Neural cell (in vitro differentiated cells): ENCODE results near the gene CCDC61. TPM values are rescaled to one million over a fixed set of nuclear protein-coding genes. Genes with fewer than 3 reads are reported as not detected.

ENCODE experiments used
- H2AFZ ChIP-seq: fragments of 200-600, 300-800 bp; sonication (generic), shearing (Covaris generic); 2 replicates; pipeline ENCODE4 v1.6.0; 2014; ENCODE audit warnings: low read depth, mild to moderate bottlenecking, antibody characterized with exemption, low read length, moderate library complexity
- H3F3A ChIP-seq: fragments of 200-600 bp; shearing (Covaris generic); 2 replicates; pipeline ENCODE4 v1.6.1; 2016; ENCODE audit warnings: mild to moderate bottlenecking, moderate library complexity, mixed read lengths, antibody characterized with exemption, low read length; ENCODE audit not compliant: insufficient read depth, poor library complexity, severe bottlenecking
- H3K27ac ChIP-seq: fragments of 200-600, 300-800 bp; sonication (generic), shearing (Covaris generic); 2 replicates; pipeline ENCODE4 v1.5.1; 2014; ENCODE audit warnings: mild to moderate bottlenecking, low read length, moderate library complexity
- H3K27me3 ChIP-seq: fragments of 300-800, 200-600 bp; sonication (generic), shearing (Covaris generic); 2 replicates; pipeline ENCODE4 v1.6.0; 2014; ENCODE audit warnings: mild to moderate bottlenecking, low read depth, low read length, moderate library complexity; ENCODE audit not compliant: insufficient read depth
- H3K36me3 ChIP-seq: fragments of 300-800, 200-600 bp; sonication (generic), shearing (Covaris generic); 2 replicates; pipeline ENCODE4 v1.5.1; 2014; ENCODE audit warnings: mild to moderate bottlenecking, antibody characterized with exemption, low read length, moderate library complexity; ENCODE audit not compliant: insufficient read depth
- H3K4me2 ChIP-seq: fragments of 300-800, 200-600 bp; sonication (generic), shearing (Covaris generic); 2 replicates; pipeline ENCODE4 v1.6.0; 2014; ENCODE audit warnings: mild to moderate bottlenecking, low read length
- H3K4me3 ChIP-seq: fragments of 300-800, 200-600 bp; sonication (generic), shearing (Covaris generic); 2 replicates; pipeline ENCODE4 v1.5.1; 2014; ENCODE audit warnings: mild to moderate bottlenecking, low read length, moderate library complexity
- H3K79me2 ChIP-seq: fragments of 200-600 bp; shearing (Covaris generic); replicated peaks from 2 replicates; pipeline ENCODE4 v1.6.0; 2014; ENCODE audit warnings: mild to moderate bottlenecking, low read length, moderate library complexity; ENCODE audit not compliant: insufficient read depth
- H3K9ac ChIP-seq: fragments of 300-800, 200-600 bp; sonication (generic), shearing (Covaris generic); 2 replicates; pipeline ENCODE4 v1.6.1; 2016; ENCODE audit warnings: mild to moderate bottlenecking, low read length, mixed read lengths
- H3K9me2 ChIP-seq: fragments of 200-600 bp; shearing (Covaris generic); 2 replicates; pipeline ENCODE4 v1.6.1; 2016; ENCODE audit warnings: mild to moderate bottlenecking, low read length, mixed read lengths; ENCODE audit not compliant: insufficient read depth
- H3K9me3 ChIP-seq: fragments of 200-600, 300-800 bp; sonication (generic), shearing (Covaris generic); 2 replicates; pipeline ENCODE4 v1.6.1; 2016; ENCODE audit warnings: mild to moderate bottlenecking, mixed run types, low read length, moderate library complexity, mixed read lengths
- H4K20me1 ChIP-seq: fragments of 200-600 bp; shearing (Covaris generic); 2 replicates; pipeline ENCODE4 v1.6.1; 2016; ENCODE audit warnings: mild to moderate bottlenecking, mixed run types; ENCODE audit not compliant: insufficient read depth
- EP300 ChIP-seq: fragments of 450-650 bp; conservative IDR thresholded peaks from 2 replicates; pipeline ENCODE4 v1.6.1; 2014; ENCODE audit warnings: antibody characterized with exemption, mild to moderate bottlenecking, moderate library complexity; ENCODE audit not compliant: poor library complexity, severe bottlenecking
- EZH2 ChIP-seq: fragments of 200-600, 300-800 bp; shearing (Covaris generic), sonication (generic); IDR thresholded peaks from 2 replicates; pipeline ENCODE4 v1.6.1; 2014; ENCODE audit warnings: antibody characterized with exemption, low read length, borderline replicate concordance, mild to moderate bottlenecking; ENCODE audit not compliant: insufficient read depth, poor library complexity, severe bottlenecking
- MXI1 ChIP-seq: fragments of 450-650 bp; conservative IDR thresholded peaks from 2 replicates; pipeline ENCODE4 v1.6.1; 2014; ENCODE audit warnings: antibody characterized with exemption, mild to moderate bottlenecking; ENCODE audit not compliant: poor library complexity, severe bottlenecking
- POLR2AphosphoS5 ChIP-seq: IDR thresholded peaks from 2 replicates; pipeline ENCODE4 v1.6.1; 2012
- RAD21 ChIP-seq: fragments of 450-650 bp; conservative IDR thresholded peaks from 2 replicates; pipeline ENCODE4 v1.6.1; 2014; ENCODE audit warnings: antibody characterized with exemption, mild to moderate bottlenecking, moderate library complexity
- REST ChIP-seq: IDR thresholded peaks from 2 replicates; pipeline ENCODE4 v1.6.1; 2012; ENCODE audit warnings: borderline replicate concordance
- SMC3 ChIP-seq: fragments of 450-650 bp; conservative IDR thresholded peaks from 2 replicates; pipeline ENCODE4 v1.6.1; 2014; ENCODE audit warnings: antibody characterized with exemption, mild to moderate bottlenecking, moderate library complexity; ENCODE audit not compliant: poor library complexity
- TAF1 ChIP-seq: IDR thresholded peaks from 2 replicates; pipeline ENCODE4 v1.6.1; 2012; ENCODE audit warnings: low read depth
- polyA plus RNA-seq: library from polyadenylated mRNA; depleted of rRNA; stranded (reverse); fragments of >200 nt; gene quantifications from 2 replicates; pipeline ENCODE4 v1.2.3, GENCODE V29; 2014

Gene CCDC61
- polyA plus RNA-seq, 1 donor from 2014 or later, result 0.82 TPM

DNA sequence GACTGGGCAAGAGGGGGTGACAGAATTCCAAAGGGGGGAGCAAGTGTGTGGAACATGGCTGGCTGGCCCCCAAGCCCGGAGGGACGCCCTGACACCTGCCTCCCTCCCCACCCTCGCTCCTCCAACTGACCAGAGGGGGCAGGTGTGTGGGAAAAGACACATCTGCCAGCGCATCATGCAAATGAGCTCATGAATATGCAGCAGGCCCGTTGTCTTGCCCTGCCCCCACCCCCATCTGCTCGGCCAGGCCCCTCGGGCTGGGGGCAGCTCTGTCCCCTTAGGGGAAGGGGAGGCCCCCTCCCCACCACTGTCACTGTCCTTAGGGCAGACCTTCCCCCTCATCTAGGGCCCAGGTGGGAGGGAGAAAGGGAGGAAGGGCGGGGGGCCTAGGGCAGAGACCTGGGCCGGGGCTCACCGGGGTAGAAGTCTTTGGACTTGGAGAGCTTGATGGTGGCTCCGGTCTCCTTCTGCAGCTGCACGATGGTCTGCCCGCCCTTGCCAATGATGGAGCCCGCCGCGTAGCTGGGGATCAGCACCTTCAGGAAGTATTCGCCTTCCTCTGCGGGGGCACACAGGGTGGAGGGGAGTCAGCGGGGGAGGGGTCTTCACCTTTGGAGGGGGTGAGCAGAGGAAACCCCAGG lies 34.6 kb upstream of the CCDC61 start:
- peak overlapping the region; percentile 25 for H3K27ac ChIP-seq
- H3K4me2 ChIP-seq, result no peak overlapping the region
- H3F3A ChIP-seq, result no peaks in the 10 kb centered on the region
- no peak for TF ChIP-seq TAF1
- peak; percentile 37 for TF ChIP-seq POLR2AphosphoS5
- H2AFZ ChIP-seq, result no peak overlapping the region
- peak overlapping the region; percentile 11 for H3K9ac ChIP-seq
- no peaks in the 10 kb centered on the region for H3K9me2 ChIP-seq
- no peaks in the 10 kb centered on the region for H3K9me3 ChIP-seq
- peak overlapping the region; percentile 42 for H3K4me3 ChIP-seq
- no peaks in the 10 kb centered on the region for H3K36me3 ChIP-seq
- peaks cover 18% of the 10 kb centered on the region for H3K79me2 ChIP-seq
- H3K27me3 ChIP-seq, result no peaks in the 10 kb centered on the region
- H4K20me1 ChIP-seq, result no peaks in the 10 kb centered on the region

DNA sequence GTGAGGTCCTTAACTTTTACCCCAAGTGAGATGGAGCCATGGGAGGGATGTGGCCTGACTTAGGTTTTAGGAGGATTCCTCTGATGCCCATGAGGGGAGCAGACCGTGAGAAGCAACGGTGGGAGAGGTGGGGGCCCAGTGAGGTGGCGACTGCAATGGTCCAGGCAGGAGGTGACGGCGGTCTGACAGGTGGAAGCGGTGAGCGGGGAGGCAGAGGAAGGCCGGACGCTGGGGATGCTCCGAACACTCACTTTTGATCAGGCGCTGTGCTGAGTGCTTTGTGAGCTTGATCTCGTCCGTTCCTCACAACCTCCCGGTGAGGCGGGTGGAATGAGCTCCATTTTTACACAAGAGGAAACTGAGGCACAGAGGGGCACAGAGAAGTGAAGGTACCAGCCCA lies 33.2 kb upstream of the CCDC61 start:
- Histone ChIP-seq H2AFZ (no peak overlapping the region), H3F3A (no peaks in the 10 kb centered on the region), H3K79me2 (peaks cover 21% of the 10 kb centered on the region), H3K36me3 (no peaks in the 10 kb centered on the region), H3K27ac (no peak overlapping the region), H3K4me3 (no peak overlapping the region), H3K9me3 (no peaks in the 10 kb centered on the region), H4K20me1 (no peaks in the 10 kb centered on the region), H3K9me2 (no peaks in the 10 kb centered on the region), H3K9ac (no peak overlapping the region), H3K27me3 (no peaks in the 10 kb centered on the region), H3K4me2 (no peak overlapping the region)
- no peak for TF ChIP-seq MXI1

- Histone ChIP-seq H3K36me3 (no peaks in the 10 kb centered on the region), H3K9ac (no peak overlapping the region), H3K79me2 (peaks cover 64% of the 10 kb centered on the region), H4K20me1 (peaks cover 6% of the 10 kb centered on the region), H3K9me2 (no peaks in the 10 kb centered on the region), H3F3A (no peaks in the 10 kb centered on the region), H3K27me3 (no peaks in the 10 kb centered on the region), H2AFZ (no peak overlapping the region), H3K4me2 (no peak overlapping the region), H3K27ac (no peak overlapping the region), H3K4me3 (no peak overlapping the region), H3K9me3 (no peaks in the 10 kb centered on the region)
- peak; percentile 0 for TF ChIP-seq POLR2AphosphoS5
- no peak for TF ChIP-seq RAD21
- TF ChIP-seq SMC3, result no peak
Observed at GRCh38 chr19:45967246-45967645, 28.0 kb upstream of the CCDC61 start.

DNA sequence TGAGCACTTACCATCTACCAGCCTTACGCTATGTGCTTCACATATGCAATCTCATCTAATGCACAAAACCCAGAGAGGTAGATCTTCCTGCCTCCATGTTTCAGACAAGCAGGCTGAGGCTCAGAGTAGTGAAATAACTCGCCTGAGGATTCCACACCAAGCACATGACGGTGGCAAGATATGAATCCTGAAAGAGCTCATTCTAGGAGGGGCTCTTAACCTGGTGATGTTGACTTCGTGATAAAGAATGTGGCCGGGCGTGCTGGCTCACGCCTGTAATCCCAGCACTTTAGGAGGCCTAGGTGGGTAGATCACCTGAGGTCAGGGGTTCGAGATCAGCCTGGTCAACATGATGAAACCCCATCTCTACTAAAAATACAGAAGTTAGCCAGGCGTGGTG lies 26.6 kb upstream of the CCDC61 start:
- no peaks in the 10 kb centered on the region for H3K36me3 ChIP-seq
- no peaks in the 10 kb centered on the region for H3K9me3 ChIP-seq
- TF ChIP-seq MXI1 (no peak), SMC3 (no peak), EZH2 (no peak), EP300 (no peak), RAD21 (no peak), TAF1 (no peak), REST (no peak)
- H3K4me3 ChIP-seq, result no peak overlapping the region
- H3F3A ChIP-seq, result no peaks in the 10 kb centered on the region
- no peak overlapping the region for H2AFZ ChIP-seq
- H3K9ac ChIP-seq, result no peak overlapping the region
- H4K20me1 ChIP-seq, result peaks cover 6% of the 10 kb centered on the region
- no peak overlapping the region for H3K27ac ChIP-seq
- H3K27me3 ChIP-seq, result no peaks in the 10 kb centered on the region
- no peak overlapping the region for H3K4me2 ChIP-seq
- peaks cover 71% of the 10 kb centered on the region for H3K79me2 ChIP-seq
- H3K9me2 ChIP-seq, result no peaks in the 10 kb centered on the region
